ENCODE data around the gene UTP14A.

UTP14A gene

DNA sequence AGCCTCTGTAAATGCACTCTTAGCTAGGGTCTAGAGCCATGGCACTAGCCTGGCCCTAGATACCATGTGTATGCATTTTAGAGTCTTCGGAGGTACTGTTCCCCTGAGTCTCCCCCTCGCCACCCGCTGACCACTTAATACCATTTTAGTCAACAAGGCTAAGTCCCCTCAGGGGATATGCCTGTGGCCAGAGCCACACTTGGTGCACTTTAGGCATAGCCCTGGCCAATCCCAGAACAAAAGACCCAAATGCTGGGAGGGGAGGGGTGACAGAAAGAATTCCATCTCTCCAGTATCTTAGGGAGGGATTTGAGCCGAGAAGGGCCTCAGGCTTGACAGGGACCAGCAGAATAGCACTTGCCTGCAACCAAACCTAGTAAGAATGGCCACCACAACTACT lies 47.9 kb downstream of the UTP14A start:
- DNase-seq = no peak

DNA sequence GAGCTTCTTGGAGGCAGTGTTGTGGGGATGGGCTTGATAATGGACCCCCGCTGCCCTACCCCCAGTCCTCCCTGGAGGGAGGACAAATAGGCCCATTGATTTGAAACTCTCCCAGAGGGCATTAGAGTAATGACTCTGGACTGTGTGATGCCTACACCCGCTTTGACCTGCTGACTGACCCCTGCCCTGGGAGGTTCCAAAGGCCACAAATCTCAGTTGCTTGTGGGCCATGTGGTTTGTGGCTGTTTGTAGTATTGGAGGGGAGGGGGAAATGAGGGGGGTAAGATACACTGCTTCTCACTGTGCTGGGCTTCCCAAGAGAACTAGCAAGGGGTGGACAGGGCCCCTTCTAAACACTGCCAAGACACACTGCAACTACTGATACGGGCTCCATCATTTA lies 48.8 kb downstream of the UTP14A start:
- DNase-seq = no peak

DNA sequence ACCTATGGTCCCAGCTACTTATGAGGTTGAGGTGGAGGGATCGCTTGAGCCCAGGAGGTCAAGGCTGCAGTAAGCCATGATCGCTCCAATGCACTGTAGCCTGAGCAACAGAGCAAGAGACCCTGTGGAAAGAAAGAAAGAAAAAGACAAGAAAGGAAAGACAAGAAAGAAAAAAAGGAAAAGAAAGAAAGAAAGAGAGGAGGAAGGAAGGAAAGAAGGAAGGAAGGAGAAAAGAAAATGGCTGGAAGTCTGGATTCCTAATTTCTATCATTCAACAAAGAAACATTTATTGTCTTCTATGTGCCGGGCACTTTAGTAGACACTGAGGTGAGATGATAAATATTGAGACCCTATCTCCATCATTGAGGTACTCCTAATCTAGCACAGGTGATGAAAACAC lies 49.7 kb downstream of the UTP14A start:
- DNase-seq = no peak

GRCh38 chrX:129956145-129956544 lies 50.2 kb downstream of the UTP14A start:
- no peak for DNase-seq

GRCh38 chrX:129956765-129957164 lies 50.8 kb downstream of the UTP14A start:
- no peak for DNase-seq

- peak; percentile 42 for DNase-seq
Measured at GRCh38 chrX:129957241-129958082, 51.5 kb downstream of the UTP14A start.

- DNase-seq = no peak
Measured at GRCh38 chrX:129958083-129958465, 52.1 kb downstream of the UTP14A start.

- no peak for DNase-seq
Measured at GRCh38 chrX:129958814-129959492, 53.0 kb downstream of the UTP14A start.

DNA sequence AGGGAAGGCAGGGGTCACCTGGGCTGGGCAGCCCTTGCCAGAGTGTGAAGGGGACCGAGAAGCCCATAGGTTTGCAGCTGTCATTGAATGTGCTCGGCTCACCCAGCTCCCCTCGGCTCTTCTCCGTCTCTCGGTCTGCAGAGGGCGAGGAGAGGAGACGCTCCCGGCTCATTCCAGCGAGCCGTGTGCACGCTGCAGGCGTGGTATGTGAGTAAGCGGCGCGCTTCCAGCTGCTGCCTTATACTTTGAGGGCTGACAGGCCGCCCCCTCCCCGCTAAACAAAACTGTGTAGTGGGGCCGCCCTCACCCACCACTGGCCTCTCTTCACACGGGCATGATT lies 53.5 kb downstream of the UTP14A start:
- DNase-seq = no peak

GRCh38 chrX:129961180-129962083 lies 55.5 kb downstream of the UTP14A start:
- DNase-seq = peak; percentile 50

DNA sequence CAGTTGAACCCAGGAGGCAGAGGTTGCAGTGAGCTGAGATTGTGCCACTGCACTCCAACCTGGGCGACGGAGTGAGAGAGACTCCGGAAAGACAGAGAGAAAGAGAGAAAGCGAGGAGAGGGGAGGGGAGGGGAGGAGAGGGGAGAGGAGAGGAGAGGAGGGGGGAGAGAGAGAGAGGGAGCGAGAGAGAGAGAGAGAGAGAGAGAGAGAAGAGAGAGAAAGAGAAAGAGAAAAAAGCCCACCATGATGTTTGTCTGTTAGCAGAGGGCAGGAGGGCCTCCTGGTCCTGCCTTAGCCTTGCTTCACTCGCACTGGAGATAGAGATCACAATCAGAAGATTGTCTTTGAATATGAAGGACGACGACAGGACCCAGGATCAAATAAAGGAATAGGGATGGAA lies 57.8 kb downstream of the UTP14A start:
- no peak for DNase-seq

DNA sequence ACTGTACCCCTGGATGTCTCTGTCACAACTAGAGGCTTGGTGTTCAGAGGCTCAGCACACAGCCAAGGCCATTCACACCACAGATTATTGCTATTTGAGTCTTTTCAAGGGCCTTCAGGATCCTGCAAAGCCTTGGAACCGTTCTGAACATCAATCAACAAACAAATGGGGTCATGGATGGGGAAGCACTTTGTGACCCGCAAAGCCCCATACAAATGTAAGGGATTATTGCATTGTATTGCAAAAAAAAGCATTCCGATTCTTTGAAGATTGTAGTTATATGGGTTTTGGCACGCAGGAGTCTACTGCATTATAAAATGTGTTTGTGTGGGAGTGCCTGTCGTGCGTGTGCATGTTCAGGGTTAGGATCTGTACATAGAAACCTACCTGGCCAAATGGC lies 59.2 kb downstream of the UTP14A start:
- DNase-seq = no peak

- DNase-seq = no peak
Measured at GRCh38 chrX:129968968-129969367, 63.0 kb downstream of the UTP14A start.

- no peak for DNase-seq
Measured at GRCh38 chrX:129976441-129976840, 70.5 kb downstream of the UTP14A start.

Measured in COR-L47 (cell line).